ENCODE measurements around the gene ZNF99. TPM values are rescaled to one million over a fixed set of nuclear protein-coding genes. Genes with fewer than 3 reads are reported as not detected.

ZNF99 gene
- under 1 TPM in 1 of 3 donors, not detected in 2; 0.18 TPM for total RNA-seq
- total RNA-seq (2013) = 0.07 TPM

DNA sequence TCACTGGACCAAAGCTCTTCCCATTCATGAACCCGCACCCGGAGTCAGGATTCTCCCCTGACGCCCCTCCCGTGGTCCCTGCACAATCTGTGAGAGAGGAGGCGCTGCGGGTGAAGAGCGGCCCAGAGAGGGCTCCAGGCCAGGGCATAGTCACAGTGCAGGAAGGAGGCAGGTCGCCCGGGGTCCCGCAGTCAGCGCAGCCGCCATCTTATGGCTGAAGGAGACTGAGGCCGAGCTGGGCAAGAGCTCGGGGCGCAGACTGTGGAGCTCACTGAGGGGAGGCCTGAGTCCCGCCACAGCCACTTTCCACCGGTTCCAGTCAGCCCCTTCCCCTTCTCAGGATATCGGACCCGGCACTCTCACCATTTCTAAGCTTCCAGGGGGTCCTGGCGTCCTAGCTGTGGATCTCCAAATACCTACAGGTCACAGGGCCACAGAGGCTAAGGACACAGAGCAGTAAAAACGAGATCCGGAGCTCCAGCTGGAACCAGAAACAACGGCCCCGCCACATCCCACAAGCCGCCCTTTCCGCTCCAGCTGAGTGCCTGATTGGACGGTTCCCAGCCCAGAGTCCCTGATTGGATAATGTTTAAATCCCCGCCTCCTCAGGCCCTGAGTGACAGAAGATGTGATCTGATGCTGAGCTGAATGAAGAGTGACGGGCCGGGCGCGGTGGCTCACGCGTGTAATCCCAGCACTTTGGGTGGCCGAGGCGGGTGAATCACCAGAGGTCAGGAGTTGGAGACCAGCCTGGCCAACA is at the start of gene ZNF99:
Gene ZNF99, minus strand, starts transcription at position 501 of the 760 bp plus-strand sequence. Its CDS starts 135 bp downstream, at position 366.
- Mint-ChIP-seq H3K36me3 (peaks cover 7% of the 10 kb centered on the region), H3K4me3 (peak within 1 kb of the TSS; percentile 76), H3K4me1 (no peaks in the 10 kb centered on the region), H3K9me3 (peaks cover 6 to 10% of the 10 kb centered on the region in 2 donors), H3K27me3 (ENCODE audit: low read depth in 2 of 2) (no peaks in the 10 kb centered on the region), H3K27ac (no peak within 1 kb of the TSS)
- no peaks in the 10 kb centered on the region for H3K4me1 ChIP-seq (ENCODE audit: control insufficient read depth, insufficient read depth, low read length)
- 14% methylated on average over 36 of the region's 36 CpGs for WGBS (ENCODE audit: insufficient coverage)
- intact Hi-C loops (cut with micrococcal nuclease) = no loop called here
- no peaks in the 10 kb centered on the region for H3K36me3 ChIP-seq (ENCODE audit: control insufficient read depth, insufficient read depth, low read length)
- TF ChIP-seq, protein P1, sequence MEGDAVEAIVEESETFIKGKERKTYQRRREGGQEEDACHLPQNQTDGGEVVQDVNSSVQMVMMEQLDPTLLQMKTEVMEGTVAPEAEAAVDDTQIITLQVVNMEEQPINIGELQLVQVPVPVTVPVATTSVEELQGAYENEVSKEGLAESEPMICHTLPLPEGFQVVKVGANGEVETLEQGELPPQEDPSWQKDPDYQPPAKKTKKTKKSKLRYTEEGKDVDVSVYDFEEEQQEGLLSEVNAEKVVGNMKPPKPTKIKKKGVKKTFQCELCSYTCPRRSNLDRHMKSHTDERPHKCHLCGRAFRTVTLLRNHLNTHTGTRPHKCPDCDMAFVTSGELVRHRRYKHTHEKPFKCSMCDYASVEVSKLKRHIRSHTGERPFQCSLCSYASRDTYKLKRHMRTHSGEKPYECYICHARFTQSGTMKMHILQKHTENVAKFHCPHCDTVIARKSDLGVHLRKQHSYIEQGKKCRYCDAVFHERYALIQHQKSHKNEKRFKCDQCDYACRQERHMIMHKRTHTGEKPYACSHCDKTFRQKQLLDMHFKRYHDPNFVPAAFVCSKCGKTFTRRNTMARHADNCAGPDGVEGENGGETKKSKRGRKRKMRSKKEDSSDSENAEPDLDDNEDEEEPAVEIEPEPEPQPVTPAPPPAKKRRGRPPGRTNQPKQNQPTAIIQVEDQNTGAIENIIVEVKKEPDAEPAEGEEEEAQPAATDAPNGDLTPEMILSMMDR (IDR thresholded peaks at IDR 0.05) = no peak
- ATAC-seq (peak in 1 of 3 donors; percentile 68), DNase-seq (no peak)
- no peak within 1 kb of the TSS for H3K4me3 ChIP-seq (ENCODE audit: low read length)
- peaks cover 13% of the 10 kb centered on the region for H3K9me3 ChIP-seq (ENCODE audit: control insufficient read depth, insufficient read depth, low read length)
- no peaks in the 10 kb centered on the region for H3K27me3 ChIP-seq (ENCODE audit: control insufficient read depth, insufficient read depth, low read length)
- H3K27ac ChIP-seq (ENCODE audit: low read length) = no peak within 1 kb of the TSS

DNA sequence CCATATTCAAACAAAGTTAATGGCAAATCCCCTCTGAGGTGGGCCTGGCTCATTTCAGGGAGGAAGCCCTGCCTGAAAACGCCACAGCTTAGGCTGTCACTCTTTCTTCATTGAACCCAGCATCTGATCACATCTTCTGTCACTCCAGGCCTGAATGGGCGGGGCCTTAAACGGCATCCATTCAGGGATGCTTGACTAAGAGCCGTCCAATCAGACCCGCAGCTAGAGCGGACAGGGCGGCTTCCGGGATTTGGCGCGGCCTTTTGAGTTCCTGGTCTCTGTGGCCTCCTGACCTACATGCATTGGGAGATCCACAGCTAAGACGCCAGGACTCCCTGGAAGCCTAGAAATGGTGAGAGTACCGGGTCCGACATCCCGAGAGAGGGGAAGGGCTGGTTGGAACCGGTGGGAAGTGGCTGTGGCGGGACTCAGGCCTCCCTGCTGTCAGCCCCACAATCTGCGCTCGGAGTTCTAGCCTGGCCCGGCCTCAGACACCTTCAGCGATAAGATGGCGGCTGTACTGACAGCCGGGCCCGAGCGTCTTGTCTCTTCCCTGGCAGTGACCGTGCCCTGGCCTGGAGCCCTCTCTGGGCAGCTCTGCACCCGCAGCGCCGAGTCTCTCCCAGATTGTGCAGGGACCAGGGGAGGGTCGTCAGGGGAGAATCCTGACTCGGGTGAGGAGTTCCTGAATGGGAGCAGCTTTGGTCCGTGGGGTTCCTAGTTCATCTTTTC is 48.2 kb upstream of the ZNF99 start, which contains the start of gene ZNF723:
Gene ZNF723, plus strand, starts transcription at position 261 of the 732 bp plus-strand sequence. Its CDS starts 89 bp downstream, at position 350.
- Mint-ChIP-seq H3K9me3 (peaks cover 3 to 10% of the 10 kb centered on the region in 2 donors), H3K27me3 (ENCODE audit: low read depth in 2 of 2) (no peaks in the 10 kb centered on the region), H3K27ac (no peak within 1 kb of the TSS), H3K4me3 (no peak within 1 kb of the TSS), H3K36me3 (no peaks in the 10 kb centered on the region), H3K4me1 (no peaks in the 10 kb centered on the region)
- Histone ChIP-seq H3K9me3 (ENCODE audit: control insufficient read depth, insufficient read depth, low read length) (peaks cover 36% of the 10 kb centered on the region), H3K27me3 (ENCODE audit: control insufficient read depth, insufficient read depth, low read length) (no peaks in the 10 kb centered on the region), H3K4me1 (ENCODE audit: control insufficient read depth, insufficient read depth, low read length) (no peaks in the 10 kb centered on the region), H3K4me3 (ENCODE audit: low read length) (no peak within 1 kb of the TSS), H3K27ac (ENCODE audit: low read length) (no peak within 1 kb of the TSS), H3K36me3 (ENCODE audit: control insufficient read depth, insufficient read depth, low read length) (no peaks in the 10 kb centered on the region)
- no peak for DNase-seq
- TF ChIP-seq, protein P1 (IDR thresholded peaks at IDR 0.05) = no peak
- no peak for ATAC-seq
- WGBS (ENCODE audit: insufficient coverage) = 26% methylated on average over 31 of the region's 31 CpGs
- intact Hi-C loops (cut with micrococcal nuclease) = no loop called here

DNA sequence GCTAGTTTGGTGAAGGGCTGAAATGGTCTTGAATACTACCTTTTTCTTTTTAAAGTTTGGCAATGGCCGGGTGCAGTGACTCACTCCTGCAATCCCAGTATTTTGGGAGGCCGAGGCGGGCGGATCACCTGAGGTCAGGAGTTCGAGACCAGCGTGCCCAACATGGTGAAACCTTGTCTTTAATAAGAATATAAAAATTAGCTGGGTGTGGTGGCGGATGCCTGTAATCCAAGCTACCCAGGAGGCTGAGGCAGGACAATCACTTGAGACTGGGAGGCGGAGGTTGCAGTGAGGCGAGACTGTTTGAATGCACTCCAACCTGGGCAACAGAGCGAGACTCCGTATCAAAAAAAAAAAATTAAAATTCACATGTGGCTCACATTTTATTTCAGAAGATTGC is 47.3 kb upstream of the ZNF99 start:
- ATAC-seq (no peak), DNase-seq (no peak)
- no peaks in the 10 kb centered on the region for H3K27me3 ChIP-seq (ENCODE audit: control insufficient read depth, insufficient read depth, low read length)
- Mint-ChIP-seq H3K4me3 (no peak overlapping the region), H3K9me3 (peaks cover 3 to 7% of the 10 kb centered on the region in 2 donors), H3K36me3 (no peaks in the 10 kb centered on the region), H3K4me1 (no peaks in the 10 kb centered on the region), H3K27ac (no peak overlapping the region), H3K27me3 (ENCODE audit: low read depth in 2 of 2) (no peaks in the 10 kb centered on the region)
- no peaks in the 10 kb centered on the region for H3K36me3 ChIP-seq (ENCODE audit: control insufficient read depth, insufficient read depth, low read length)
- TF ChIP-seq, protein P1 (IDR thresholded peaks at IDR 0.05) = no peak
- intact Hi-C loops (cut with micrococcal nuclease) = no loop called here
- peaks cover 36% of the 10 kb centered on the region for H3K9me3 ChIP-seq (ENCODE audit: control insufficient read depth, insufficient read depth, low read length)
- 95% methylated on average over 11 of the region's 11 CpGs for WGBS (ENCODE audit: insufficient coverage)
- H3K27ac ChIP-seq (ENCODE audit: low read length) = no peak overlapping the region
- H3K4me1 ChIP-seq (ENCODE audit: control insufficient read depth, insufficient read depth, low read length) = no peaks in the 10 kb centered on the region
- no peak overlapping the region for H3K4me3 ChIP-seq (ENCODE audit: low read length)

All from natural killer cell (primary cell).